KOPT-K1 (cell line): ENCODE results near the gene UIMC1.

Source experiments
- H3K27ac ChIP-seq: fragments of 200-600 bp; sonication (generic); 2 replicates; pipeline ENCODE4 v1.5.1; 2016; ENCODE audit warnings: antibody characterized with exemption, mild to moderate bottlenecking, low read depth, low read length; ENCODE audit not compliant: poor library complexity, severe bottlenecking
- H3K36me3 ChIP-seq: fragments of 200-600 bp; sonication (generic); 2 replicates; pipeline ENCODE4 v1.5.1; 2017; ENCODE audit warnings: antibody characterized with exemption, mild to moderate bottlenecking, low read length, moderate library complexity; ENCODE audit not compliant: insufficient read depth
- H3K9me3 ChIP-seq: fragments of 200-600 bp; sonication (generic); 2 replicates; pipeline ENCODE4 v1.5.1; 2017; ENCODE audit warnings: antibody characterized with exemption, low read length, mild to moderate bottlenecking; ENCODE audit not compliant: insufficient read depth, poor library complexity, severe bottlenecking

UIMC1 gene

DNA sequence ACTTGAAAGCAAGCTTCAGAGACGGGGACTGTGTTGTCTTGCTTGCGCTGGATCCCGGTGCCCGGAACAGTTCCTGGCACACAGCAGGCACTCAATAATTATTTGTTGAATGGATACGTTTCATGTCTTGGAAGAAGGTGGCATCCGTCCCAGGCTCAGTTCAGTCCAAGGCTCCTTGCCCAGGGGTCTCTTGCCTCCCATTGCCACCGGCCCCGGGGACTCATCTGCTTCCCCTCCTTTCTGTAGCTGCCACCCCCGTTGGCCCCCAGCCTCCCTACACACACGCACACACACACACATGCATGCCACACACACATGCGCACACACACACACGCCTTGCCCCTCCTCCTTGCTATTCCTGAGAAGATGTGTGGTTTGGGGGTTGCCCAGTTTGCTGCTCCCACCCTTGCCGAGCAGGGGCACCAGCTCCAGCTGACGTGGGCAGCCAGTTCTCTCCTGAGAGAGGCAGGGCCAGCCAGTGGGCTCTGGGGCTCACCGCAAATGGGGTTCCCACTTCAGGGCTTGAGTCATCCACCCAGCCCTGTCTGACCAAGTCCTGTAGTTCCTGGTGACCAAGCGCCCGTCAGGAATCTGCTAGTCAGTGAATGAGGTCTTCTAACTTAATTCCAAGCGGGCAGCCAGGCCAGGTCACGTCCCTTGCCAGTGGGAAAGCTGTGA lies 149.2 kb downstream of the UIMC1 start:
- no peaks in the 10 kb centered on the region for H3K9me3 ChIP-seq
- no peaks in the 10 kb centered on the region for H3K36me3 ChIP-seq
- no peak overlapping the region for H3K27ac ChIP-seq

- no peaks in the 10 kb centered on the region for H3K9me3 ChIP-seq
- no peak overlapping the region for H3K27ac ChIP-seq
- H3K36me3 ChIP-seq = no peaks in the 10 kb centered on the region
Measured at GRCh38 chr5:176856746-176857145, 149.8 kb downstream of the UIMC1 start.

- Histone ChIP-seq H3K9me3 (no peaks in the 10 kb centered on the region), H3K27ac (no peak overlapping the region), H3K36me3 (no peaks in the 10 kb centered on the region)
Measured at GRCh38 chr5:176855598-176855997, 151.0 kb downstream of the UIMC1 start.
